GM13976 (cell line): Measurements from ENCODE around the gene COTL1.

Experiments
- DNase-seq: peaks from one replicate; pipeline ENCODE4 v3.0.0; 2012; ENCODE audit warnings: low spot score
- CTCF ChIP-seq: IDR thresholded peaks from 2 replicates; pipeline ENCODE4 v1.5.1; 2012; ENCODE audit warnings: borderline replicate concordance, mild to moderate bottlenecking; ENCODE audit not compliant: insufficient read depth; ENCODE audit errors: extremely low read depth, missing control alignments, control extremely low read depth
- in situ Hi-C: fragments of 300-500 bp; cut with MboI; formaldehyde crosslinking; loops from one replicate; pipeline ENCODE4 v1.12.0; 2022; ENCODE audit warnings: low sequenced_read_pairs, mixed read lengths, inconsistent platforms; ENCODE audit not compliant: unreplicated experiment

The COTL1 gene

DNA sequence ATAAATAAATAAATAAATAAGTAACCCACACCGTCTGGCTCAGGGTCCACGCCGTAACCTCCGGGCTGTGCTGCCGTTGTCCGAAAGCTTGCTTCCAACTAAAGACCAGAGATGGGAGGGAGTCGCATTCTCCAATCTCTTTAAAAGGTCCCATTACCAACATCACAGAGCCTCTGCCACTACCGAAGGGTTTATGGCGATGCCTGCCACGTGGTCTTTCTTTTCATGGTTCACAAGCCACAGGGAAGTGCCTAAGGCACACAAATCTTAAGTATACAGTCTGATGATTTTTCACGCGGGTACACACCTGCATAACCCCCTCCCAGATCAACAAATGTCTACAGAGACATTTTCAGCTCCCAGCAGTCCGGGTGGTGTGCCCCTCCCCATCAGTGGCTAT, 1.4 kb downstream of the COTL1 start:
- TF ChIP-seq CTCF, result no peak
- DNase-seq, result no peak
- in situ Hi-C loops, result loop anchor here (25.0 kb wide), 1 partner anchor 329 kb away; the partner anchor contains the start of gene WFDC1

DNA sequence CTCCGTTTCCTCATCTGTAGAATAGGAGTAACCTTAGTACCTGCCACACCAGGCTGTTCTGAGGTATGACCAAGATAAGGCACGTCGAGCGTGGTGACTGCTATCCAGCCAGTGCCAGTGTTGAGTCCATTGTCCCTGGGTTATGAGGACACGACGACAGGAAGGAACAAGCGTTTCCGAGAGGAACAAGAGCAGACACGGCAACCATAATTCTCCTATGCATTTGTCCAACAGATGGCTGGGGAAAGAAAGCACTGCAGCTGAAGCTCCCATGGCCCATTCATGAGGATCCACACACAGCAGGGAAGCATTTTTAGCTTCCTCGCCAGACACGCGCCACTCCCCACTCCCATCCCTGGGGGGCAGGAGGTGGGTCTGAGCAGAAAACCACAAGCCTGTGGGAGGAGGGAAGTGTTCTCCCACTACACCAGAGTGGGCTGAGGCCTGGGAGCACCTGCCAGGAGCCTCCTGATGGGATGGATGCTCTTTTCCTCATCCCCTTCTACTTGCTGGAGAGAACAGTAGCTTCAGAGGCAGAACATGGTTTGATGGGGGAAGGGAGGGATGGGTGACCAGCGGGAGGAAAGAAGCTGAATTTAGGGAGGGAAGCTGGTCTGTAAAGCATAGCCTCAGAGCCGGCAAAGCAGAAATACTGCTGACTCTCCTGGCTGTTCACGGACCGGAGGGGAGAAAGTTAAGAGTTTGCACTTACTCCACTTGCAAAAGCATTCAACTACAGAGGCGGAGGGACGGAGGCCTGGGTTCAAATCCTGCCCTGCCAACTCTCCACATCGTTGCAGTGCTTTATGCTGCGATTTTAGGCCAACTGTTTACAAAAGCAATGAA, 2.7 kb downstream of the COTL1 start:
- no peak for TF ChIP-seq CTCF
- in situ Hi-C loops, result loop anchor here (25.0 kb wide), 1 partner anchor 328 kb away; the partner anchor contains the start of gene WFDC1
- no peak for DNase-seq

DNA sequence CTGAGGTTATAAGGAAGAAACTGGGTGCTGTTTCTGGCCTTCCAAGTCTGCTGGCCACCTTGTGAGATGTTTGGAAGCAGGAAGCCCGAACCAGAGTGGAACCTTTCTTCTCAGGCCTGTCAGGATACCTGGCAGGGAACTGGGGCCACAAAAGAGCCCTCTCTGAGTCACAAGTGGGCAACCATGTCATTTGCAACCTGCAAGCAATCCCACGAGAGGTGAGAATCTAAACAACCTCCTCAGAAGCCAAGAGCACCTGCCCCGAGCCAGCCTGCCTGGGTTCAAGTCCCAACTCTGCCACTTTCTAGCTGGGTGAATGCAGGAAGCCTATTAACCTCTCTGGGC, 3.3 kb downstream of the COTL1 start:
- no peak for TF ChIP-seq CTCF
- in situ Hi-C loops, result loop anchor here (25.0 kb wide), 1 partner anchor 327 kb away; the partner anchor contains the start of gene WFDC1
- DNase-seq, result no peak

DNA sequence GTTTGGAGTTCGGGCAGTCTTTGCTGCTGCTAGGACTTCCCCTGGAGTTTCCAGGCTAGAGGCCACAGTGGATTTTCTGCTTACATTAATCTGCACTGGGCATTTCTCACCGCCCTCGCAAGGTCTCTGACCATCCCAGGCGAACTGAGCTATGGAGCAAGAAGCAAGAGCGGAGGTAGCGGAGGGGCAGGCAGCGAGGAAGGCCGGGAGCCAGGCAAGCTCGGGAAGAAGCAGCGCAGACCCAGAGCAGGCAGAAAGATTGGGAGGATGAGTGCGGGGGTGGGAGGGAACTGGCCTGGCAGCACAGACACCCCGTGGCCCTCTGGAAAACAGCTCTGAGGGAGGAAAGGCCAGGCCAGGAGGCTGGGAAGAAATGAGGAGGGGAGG, 3.8 kb downstream of the COTL1 start:
- no peak for TF ChIP-seq CTCF
- in situ Hi-C loops, result loop anchor here (25.0 kb wide), 1 partner anchor 327 kb away; the partner anchor contains the start of gene WFDC1
- no peak for DNase-seq

GRCh38 chr16:84613408-84614072, 4.3 kb downstream of the COTL1 start:
- TF ChIP-seq CTCF, result no peak
- in situ Hi-C loops, result loop anchor here (25.0 kb wide), 1 partner anchor 326 kb away; the partner anchor contains the start of gene WFDC1
- no peak for DNase-seq

GRCh38 chr16:84612686-84613085, 5.2 kb downstream of the COTL1 start:
- TF ChIP-seq CTCF, result no peak
- in situ Hi-C loops, result loop anchor here (25.0 kb wide), 1 partner anchor 325 kb away; the partner anchor contains the start of gene WFDC1
- DNase-seq, result no peak
